AG04450 (cell line): ENCODE results near the gene DGKZ. TPM values are rescaled to one million over a fixed set of nuclear protein-coding genes. Genes with fewer than 3 reads are reported as not detected.

Experiments used
- CTCF ChIA-PET: fragments of 300-600, 350-600 bp; formaldehyde crosslinking; extraction: SDS; loops from one replicate; lab custom pipeline; 2022; ENCODE audit warnings: antibody characterized with exemption, inconsistent platforms; lab: Charles Lee
- POLR2A ChIA-PET: fragments of 350-600 bp; formaldehyde crosslinking; extraction: SDS; loops from one replicate; lab custom pipeline; 2021; ENCODE audit warnings: antibody characterized with exemption, inconsistent platforms; lab: Yijun Ruan, JAX
- DNase-seq: peaks from one replicate; pipeline ENCODE4 v3.0.0-alpha.2; 2011; ENCODE audit warnings: low read depth, low spot score
- H3K27ac ChIP-seq: one replicate; pipeline ENCODE4 v1.5.1; 2012; ENCODE audit warnings: low read depth, low read length, control low read depth
- H3K27me3 ChIP-seq: one replicate; pipeline ENCODE4 v1.6.0; 2012; ENCODE audit warnings: low read length; ENCODE audit not compliant: control insufficient read depth, insufficient read depth
- H3K4me3 ChIP-seq: 2 replicates; pipeline ENCODE4 v1.5.1; 2011; ENCODE audit warnings: mild to moderate bottlenecking, low read depth, low read length, control low read depth
- H3K9me3 ChIP-seq: 2 replicates; pipeline ENCODE4 v1.5.1; 2012; ENCODE audit warnings: low read length; ENCODE audit not compliant: control insufficient read depth, insufficient read depth
- CTCF ChIP-seq: IDR thresholded peaks from 2 replicates; pipeline ENCODE4 v1.5.1; 2011; ENCODE audit warnings: low read depth, low read length, control low read depth, inconsistent platforms
- polyA plus RNA-seq: library from polyadenylated mRNA; depleted of rRNA; stranded (reverse); fragments of >200 nt; gene quantifications from 2 replicates; pipeline ENCODE4 v1.2.3, GENCODE V29; 2011

Gene DGKZ
- polyA plus RNA-seq, 1 experiment = 15.8 TPM

GRCh38 chr11:46347637-46348311 lies 511 bp downstream of the DGKZ start:
- Histone ChIP-seq H3K27ac (no peak overlapping the region), H3K4me3 (peak overlapping the region; percentile 90), H3K9me3 (no peaks in the 10 kb centered on the region; the same call in 1 of the 2 replicates), H3K27me3 (no peaks in the 10 kb centered on the region)
- no peak for DNase-seq
- no peak for TF ChIP-seq CTCF
- ChIA-PET POLR2A (interaction anchor here (1.0 to 1.1 kb wide), 2 partner anchors 17 to 44 kb away, joined by 3 to 4 read pairs; no protein-coding TSS in a partner anchor), CTCF (interaction anchor here (0.6 to 2.3 kb wide), 4 partner anchors 9 to 33 kb away, joined by 3 to 11 read pairs (median 4); no protein-coding TSS in a partner anchor)

- Histone ChIP-seq H3K9me3 (no peaks in the 10 kb centered on the region; the same call in 1 of the 2 replicates), H3K4me3 (peak overlapping the region; percentile 90), H3K27ac (no peak overlapping the region), H3K27me3 (no peaks in the 10 kb centered on the region)
- CTCF ChIA-PET = interaction anchor here (0.6 to 2.3 kb wide), 6 partner anchors 20 to 111 kb away, joined by 3 to 11 read pairs (median 4); no protein-coding TSS in a partner anchor
- TF ChIP-seq CTCF = no peak
- no peak for DNase-seq
- POLR2A ChIA-PET = interaction anchor here (1.1 kb wide), 1 partner anchor 18 kb away, joined by 4 read pairs; no protein-coding TSS in a partner anchor
Measured at GRCh38 chr11:46348566-46349401, 1.5 kb downstream of the DGKZ start.

GRCh38 chr11:46350695-46351094 lies 3.4 kb downstream of the DGKZ start:
- no peak overlapping the region for H3K4me3 ChIP-seq
- DNase-seq = no peak
- no peaks in the 10 kb centered on the region for H3K27me3 ChIP-seq
- TF ChIP-seq CTCF = no peak
- ChIA-PET POLR2A (no interaction called here), CTCF (interaction anchor here (1.5 to 2.7 kb wide), 3 partner anchors 10 to 42 kb away, joined by 3 to 9 read pairs (median 4); no protein-coding TSS in a partner anchor)
- H3K9me3 ChIP-seq = no peaks in the 10 kb centered on the region; the same call in 1 of the 2 replicates
- no peak overlapping the region for H3K27ac ChIP-seq

- CTCF ChIA-PET = interaction anchor here (1.5 to 2.7 kb wide), 3 partner anchors 10 to 38 kb away, joined by 3 to 10 read pairs (median 9); no protein-coding TSS in a partner anchor
Measured at GRCh38 chr11:46351148-46351547, 3.9 kb downstream of the DGKZ start.

More at GRCh38 chr11:46351148-46351547, 3.9 kb downstream of the DGKZ start:
- Histone ChIP-seq H3K27ac (no peak overlapping the region), H3K4me3 (no peak overlapping the region), H3K27me3 (no peaks in the 10 kb centered on the region), H3K9me3 (no peaks in the 10 kb centered on the region; the same call in 1 of the 2 replicates)
- TF ChIP-seq CTCF = no peak
- POLR2A ChIA-PET = no interaction called here
- no peak for DNase-seq
